CD4-positive, alpha-beta T cell treated with Interferon alpha-2 for 1 hour (primary cell): Measurements from ENCODE around the gene HLA-DMA.

Experiments
- DNase-seq, 2 donors: peaks; one replicate each; pipeline ENCODE4 v3.0.0-alpha.2; 2020 to 2022

HLA-DMA gene

GRCh38 chr6:32974016-32974333, 21.1 kb upstream of the HLA-DMA start:
- peak in 1 of 2 donors; percentile 71 for DNase-seq

- DNase-seq = peak; percentile 71 to 80
Observed at GRCh38 chr6:32973144-32974015, 20.5 kb upstream of the HLA-DMA start.

GRCh38 chr6:32972353-32973143, 19.7 kb upstream of the HLA-DMA start:
- peak; percentile 50 to 68 for DNase-seq

- DNase-seq = peak; percentile 100
Observed at GRCh38 chr6:32971581-32972352, 18.9 kb upstream of the HLA-DMA start.

GRCh38 chr6:32971242-32971580, 18.3 kb upstream of the HLA-DMA start:
- DNase-seq = no peak

GRCh38 chr6:32970413-32971241, 17.7 kb upstream of the HLA-DMA start:
- peak; percentile 81 to 82 for DNase-seq

- peak; percentile 65 to 74 for DNase-seq
Observed at GRCh38 chr6:32969685-32970412, 17.0 kb upstream of the HLA-DMA start.

- DNase-seq = peak; percentile 62 to 68
Observed at GRCh38 chr6:32968867-32969684, 16.2 kb upstream of the HLA-DMA start.

GRCh38 chr6:32968093-32968866, 15.4 kb upstream of the HLA-DMA start, which contains the start of gene BRD2:
Gene BRD2 (plus strand): TSS chr6:32968594. CDS start chr6:32972899, 4,305 bp downstream.
- DNase-seq = peak; percentile 97 to 98

GRCh38 chr6:32967151-32968091, 14.5 kb upstream of the HLA-DMA start:
- peak in 1 of 2 donors; percentile 64 for DNase-seq

GRCh38 chr6:32964776-32965175, 11.9 kb upstream of the HLA-DMA start:
- DNase-seq = no peak

- DNase-seq = no peak
Observed at GRCh38 chr6:32963866-32964265, 11.0 kb upstream of the HLA-DMA start.

- no peak for DNase-seq
Observed at GRCh38 chr6:32962213-32962826, 9.4 kb upstream of the HLA-DMA start.

- no peak for DNase-seq
Observed at GRCh38 chr6:32960563-32960962, 7.7 kb upstream of the HLA-DMA start.

- no peak for DNase-seq
Observed at GRCh38 chr6:32956176-32956575, 3.3 kb upstream of the HLA-DMA start.

- peak in 1 of 2 donors; percentile 67 for DNase-seq
Observed at GRCh38 chr6:32954986-32955802, 2.3 kb upstream of the HLA-DMA start.

GRCh38 chr6:32954267-32954666, 1.4 kb upstream of the HLA-DMA start:
- no peak for DNase-seq
